A549 (cell line): ENCODE measurements around the gene DIPK1B. TPM values are rescaled to one million over a fixed set of nuclear protein-coding genes. Genes with fewer than 3 reads are reported as not detected.

ENCODE experiments used
- ATAC-seq, 2 experiments: fragments of 200-7000 bp in 1 of 2; fragments of >200 bp in 1 of 2; cut with Nextera tagmentation in 1 of 2; cut with Tn5 transposase in 1 of 2; 3 replicates each; pipeline versions ENCODE4 v1.8.0 to v1.9.1; 2018 to 2020; ENCODE audit warnings: mild to moderate bottlenecking in 1 of 2, moderate library complexity in 1 of 2
- CTCF ChIA-PET: fragments of 300-600 bp; sonication (Branson Sonifier 250); formaldehyde crosslinking; extraction: SDS; loops from one replicate; lab custom pipeline; 2021; ENCODE audit warnings: antibody characterized with exemption, inconsistent platforms; lab: Yijun Ruan, JAX
- POLR2A ChIA-PET: fragments of 350-600 bp; formaldehyde crosslinking; extraction: SDS; loops from one replicate; lab custom pipeline; 2021; ENCODE audit warnings: antibody characterized with exemption, inconsistent platforms; lab: Yijun Ruan, JAX
- DNase-seq, 2 experiments: peaks; one replicate each; pipeline versions ENCODE4 v3.0.0 to v3.0.0-alpha.2; 2011 to 2016; ENCODE audit warnings: low read depth in 1 of 2, low spot score in 1 of 2
- FAIRE-seq: peaks from 2 replicates; lab custom pipeline; 2011; peaks lifted over from hg19 to GRCh38; lab: Jason Lieb, UNC
- H3K27ac ChIP-seq, 2 experiments: fragments of >200 bp; sonication (Bioruptor Twin); formaldehyde crosslinking; 3 replicates each; pipeline ENCODE4 v1.5.1; 2016 to 2017
- H3K4me1 ChIP-seq: fragments of >200 bp; sonication (Bioruptor Twin); formaldehyde crosslinking; 3 replicates; pipeline ENCODE4 v1.6.1; 2016
- H3K4me2 ChIP-seq: fragments of >200 bp; sonication (Bioruptor Twin); formaldehyde crosslinking; 3 replicates; pipeline ENCODE4 v1.6.1; 2016
- H3K4me3 ChIP-seq: fragments of >200 bp; sonication (Bioruptor Twin); formaldehyde crosslinking; 3 replicates; pipeline ENCODE4 v1.5.1; 2016
- H3K9me3 ChIP-seq: fragments of >200 bp; sonication (Bioruptor Twin); formaldehyde crosslinking; 3 replicates; pipeline ENCODE4 v1.6.1; 2016
- CEBPB ChIP-seq, 2 experiments: fragments of >200 bp in 1 of 2; sonication (Bioruptor Twin) in 1 of 2; formaldehyde crosslinking in 1 of 2; IDR thresholded peaks; 2 replicates each; pipeline ENCODE4 v1.6.1; 2012 to 2016
- FOXS1 ChIP-seq: fragments of 250-450 bp; sonication (Bioruptor Pico); IDR thresholded peaks from 2 replicates; pipeline ENCODE4 v1.5.0; 2020; ENCODE audit warnings: mild to moderate bottlenecking, moderate library complexity
- GATA3 ChIP-seq: IDR thresholded peaks from 2 replicates; pipeline ENCODE4 v1.6.1; 2012; ENCODE audit warnings: borderline replicate concordance
- HDAC2 ChIP-seq: fragments of 200-600 bp; sonication (generic); IDR thresholded peaks from 2 replicates; pipeline ENCODE4 v1.6.1; 2016
- JUN ChIP-seq, 2 experiments: fragments of >200 bp; sonication (Bioruptor Twin); formaldehyde crosslinking; IDR thresholded peaks; 2 replicates in 1 of 2; 3 replicates in 1 of 2; pipeline ENCODE4 v1.6.1; 2016 to 2017
- MAFK ChIP-seq: fragments of 450-650 bp; IDR thresholded peaks from 2 replicates; pipeline ENCODE4 v1.6.1; 2014; ENCODE audit not compliant: partially characterized antibody
- MAZ ChIP-seq: fragments of 150-350 bp; IDR thresholded peaks from 2 replicates; pipeline ENCODE4 v1.6.1; 2014; ENCODE audit warnings: antibody characterized with exemption, low read depth, low read length, borderline replicate concordance
- NR3C1 ChIP-seq: fragments of >200 bp; sonication (Bioruptor Twin); formaldehyde crosslinking; IDR thresholded peaks from 3 replicates; pipeline ENCODE4 v1.6.1; 2017
- PBX3 ChIP-seq: IDR thresholded peaks from 2 replicates; pipeline ENCODE4 v1.6.1; 2012
- POLR2A ChIP-seq: IDR thresholded peaks from 2 replicates; pipeline ENCODE4 v1.6.1; 2012; ENCODE audit warnings: mild to moderate bottlenecking, low read length
- RARB ChIP-seq: fragments of 250-450 bp; sonication (Bioruptor Pico); IDR thresholded peaks from 2 replicates; pipeline ENCODE4 v1.8.0; 2021; ENCODE audit warnings: mild to moderate bottlenecking, moderate library complexity
- SMC3 ChIP-seq: fragments of >200 bp; sonication (Bioruptor Twin); formaldehyde crosslinking; IDR thresholded peaks from 3 replicates; pipeline ENCODE4 v1.6.1; 2018; ENCODE audit warnings: inconsistent platforms
- TP53 ChIP-seq: fragments of 250-450 bp; sonication (Bioruptor Pico); IDR thresholded peaks from 2 replicates; pipeline ENCODE4 v1.5.0; 2021; ENCODE audit warnings: mild to moderate bottlenecking, moderate library complexity
- ZSCAN20 ChIP-seq: fragments of 250-450 bp; sonication (Bioruptor Pico); IDR thresholded peaks from 2 replicates; pipeline ENCODE4 v1.8.0; 2022; ENCODE audit warnings: mild to moderate bottlenecking, moderate library complexity
- WGBS: methylation state at CpG from one replicate; pipeline ENCODE4 v1.1.6; 2017; ENCODE audit errors: missing lambda C conversion rate; 5-methylcytosine and 5-hydroxymethylcytosine counted together
- polyA plus RNA-seq, 4 experiments: library from polyadenylated mRNA; depleted of rRNA in 3 of 4; stranded (reverse); fragments of >200 nt; fragmentation: RNase III in 1 of 4; extraction: RNeasy Plus Mini Kit Qiagen cat#74134 plus additional on column Dnase treatment in 1 of 4; gene quantifications; 2 replicates in 3 of 4; 3 replicates in 1 of 4; pipeline ENCODE4 v1.2.3, GENCODE V29; 2011 to 2017
- TF ChIP-seq, protein P1 (sequence below): IDR thresholded peaks from 2 replicates; pipeline ENCODE4 v1.6.1; 2012
- TF ChIP-seq, protein P2 (sequence below): fragments of 450-650 bp; IDR thresholded peaks from 2 replicates; pipeline ENCODE4 v1.6.1; 2014; ENCODE audit warnings: antibody characterized with exemption

DIPK1B gene
- polyA plus RNA-seq, 2 of the 4 experiments (the other 2 are of a cell fraction) = 6.7 TPM

DNA sequence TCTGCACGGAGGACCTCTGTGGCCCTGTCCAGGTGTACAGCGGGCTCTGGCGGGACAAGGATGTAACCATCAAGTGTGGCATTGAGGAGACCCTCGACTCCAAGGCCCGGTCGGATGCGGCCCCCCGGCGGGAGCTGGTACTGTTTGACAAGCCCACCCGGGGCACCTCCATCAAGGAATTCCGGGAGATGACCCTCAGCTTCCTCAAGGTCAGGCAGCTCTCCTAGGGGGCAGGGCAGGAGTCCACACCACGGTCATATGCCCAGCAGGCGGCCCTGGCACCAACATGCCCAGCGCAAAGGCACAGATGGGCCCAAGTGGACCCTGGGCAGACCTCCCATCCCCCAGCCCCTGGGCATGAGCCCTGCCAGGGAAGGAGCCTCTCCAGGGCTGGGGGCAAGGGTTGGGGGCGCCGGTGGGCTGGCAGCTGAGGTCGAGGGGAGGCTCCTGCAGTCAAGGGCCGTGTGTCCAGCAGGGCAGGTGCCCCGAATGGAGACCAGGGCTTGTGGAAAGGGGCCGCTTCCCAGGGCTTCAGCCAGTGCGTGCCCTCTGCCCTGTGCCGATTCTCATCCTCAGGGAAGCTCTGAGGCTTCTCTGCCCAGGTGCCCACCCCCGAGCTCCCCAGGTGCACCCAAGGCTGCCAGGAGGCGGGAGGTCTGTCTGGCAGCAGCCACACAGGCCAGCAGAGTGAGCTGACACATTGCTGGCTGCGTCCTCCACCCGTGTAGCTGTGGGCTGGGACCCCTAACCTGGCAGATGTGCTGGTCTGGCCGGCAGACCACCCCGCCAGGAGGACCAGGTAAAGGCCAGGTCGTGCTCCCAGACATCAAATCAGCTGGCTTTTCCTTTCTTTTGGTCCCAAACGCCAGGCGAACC, 10.0 kb downstream of the DIPK1B start:
- POLR2A ChIA-PET = interaction anchor here (1.2 kb wide), 1 partner anchor 9 kb away, joined by 4 read pairs; no protein-coding TSS in a partner anchor
- FAIRE-seq (no peak), DNase-seq (no peak), ATAC-seq (peak in 1 of 2 experiments; percentile 7; a peak in 3 of 6 replicates)
- no peak overlapping the region for H3K4me3 ChIP-seq
- no peak for TF ChIP-seq ZSCAN20
- TF ChIP-seq PBX3 = peak; percentile 37; the same call in 1 of the 2 replicates
- no peaks in the 10 kb centered on the region for H3K9me3 ChIP-seq
- no peak overlapping the region for H3K4me2 ChIP-seq
- 81% methylated on average over 28 of the region's 31 CpGs for WGBS
- CTCF ChIA-PET = interaction anchor here (1.0 to 1.9 kb wide), 9 partner anchors 13 to 359 kb away, joined by 3 to 6 read pairs (median 4); partner anchors contain the start of gene DNLZ
- no peak overlapping the region for H3K27ac ChIP-seq
- peaks cover 75% of the 10 kb centered on the region for H3K4me1 ChIP-seq

DNA sequence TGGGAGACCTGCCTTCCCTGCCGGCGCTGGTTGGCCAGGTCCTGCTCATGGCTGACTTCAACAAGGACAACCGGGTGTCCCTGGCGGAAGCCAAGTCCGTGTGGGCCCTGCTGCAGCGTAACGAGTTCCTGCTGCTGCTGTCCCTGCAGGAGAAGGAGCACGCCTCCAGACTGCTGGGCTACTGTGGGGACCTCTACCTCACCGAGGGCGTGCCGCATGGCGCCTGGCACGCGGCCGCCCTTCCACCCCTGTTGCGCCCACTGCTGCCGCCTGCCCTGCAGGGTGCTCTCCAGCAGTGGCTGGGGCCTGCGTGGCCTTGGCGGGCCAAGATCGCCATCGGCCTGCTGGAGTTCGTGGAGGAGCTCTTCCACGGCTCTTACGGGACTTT, 10.6 kb downstream of the DIPK1B start:
- H3K4me2 ChIP-seq = no peak overlapping the region
- CTCF ChIA-PET = interaction anchor here (1.0 to 1.3 kb wide), 3 partner anchors 22 to 78 kb away, joined by 3 to 6 read pairs (median 5); no protein-coding TSS in a partner anchor
- POLR2A ChIA-PET = interaction anchor here (1.2 kb wide), 1 partner anchor 10 kb away, joined by 4 read pairs; no protein-coding TSS in a partner anchor
- FAIRE-seq = no peak
- H3K4me1 ChIP-seq = peaks cover 75% of the 10 kb centered on the region
- no peak overlapping the region for H3K4me3 ChIP-seq
- peak in 1 of 2 experiments; percentile 1; a peak in 1 of 6 replicates for ATAC-seq
- TF ChIP-seq NR3C1 (no peak), JUN (IDR thresholded peaks at IDR 0.05) (peak in 1 of 2 experiments; percentile 29; a peak in 2 of 5 replicates), TP53 (no peak), MAZ (no peak), POLR2A (peak; percentile 16; the same call in 1 of the 2 replicates)
- TF ChIP-seq, protein P1, sequence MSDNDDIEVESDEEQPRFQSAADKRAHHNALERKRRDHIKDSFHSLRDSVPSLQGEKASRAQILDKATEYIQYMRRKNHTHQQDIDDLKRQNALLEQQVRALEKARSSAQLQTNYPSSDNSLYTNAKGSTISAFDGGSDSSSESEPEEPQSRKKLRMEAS = 0 out of 2 replicates have a peak, but pooled peaks have one; percentile 25
- TF ChIP-seq, protein P2, sequence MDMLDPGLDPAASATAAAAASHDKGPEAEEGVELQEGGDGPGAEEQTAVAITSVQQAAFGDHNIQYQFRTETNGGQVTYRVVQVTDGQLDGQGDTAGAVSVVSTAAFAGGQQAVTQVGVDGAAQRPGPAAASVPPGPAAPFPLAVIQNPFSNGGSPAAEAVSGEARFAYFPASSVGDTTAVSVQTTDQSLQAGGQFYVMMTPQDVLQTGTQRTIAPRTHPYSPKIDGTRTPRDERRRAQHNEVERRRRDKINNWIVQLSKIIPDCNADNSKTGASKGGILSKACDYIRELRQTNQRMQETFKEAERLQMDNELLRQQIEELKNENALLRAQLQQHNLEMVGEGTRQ = no peak
- TF ChIP-seq, all 56 proteins: peak for 3
- Histone ChIP-seq H3K27ac (no peak overlapping the region), H3K9me3 (no peaks in the 10 kb centered on the region)
- 81% methylated on average over 17 of the region's 24 CpGs for WGBS
- DNase-seq = peak in 1 of 2 experiments; percentile 53

DNA sequence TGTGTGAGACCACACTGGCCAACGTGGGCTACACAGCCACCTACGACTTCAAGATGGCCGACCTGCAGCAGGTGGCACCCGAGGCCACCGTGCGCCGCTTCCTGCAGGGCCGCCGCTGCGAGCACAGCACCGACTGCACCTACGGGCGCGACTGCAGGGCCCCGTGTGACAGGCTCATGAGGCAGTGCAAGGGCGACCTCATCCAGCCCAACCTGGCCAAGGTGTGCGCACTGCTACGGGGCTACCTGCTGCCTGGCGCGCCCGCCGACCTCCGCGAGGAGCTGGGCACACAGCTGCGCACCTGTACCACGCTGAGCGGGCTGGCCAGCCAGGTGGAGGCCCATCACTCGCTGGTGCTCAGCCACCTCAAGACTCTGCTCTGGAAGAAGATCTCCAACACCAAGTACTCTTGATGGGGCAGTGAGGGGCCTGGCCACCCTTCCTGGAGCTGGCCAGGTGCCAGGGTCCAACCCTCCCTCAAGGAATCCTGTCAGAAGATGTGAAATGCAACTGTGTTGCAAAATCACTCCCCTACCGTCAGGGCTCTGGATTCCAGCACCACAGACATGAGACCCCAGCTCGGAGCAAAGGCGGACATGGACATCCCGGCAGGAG, 11.1 kb downstream of the DIPK1B start:
- no peaks in the 10 kb centered on the region for H3K9me3 ChIP-seq
- no peak overlapping the region for H3K4me3 ChIP-seq
- DNase-seq = no peak
- peaks cover 75% of the 10 kb centered on the region for H3K4me1 ChIP-seq
- ChIA-PET CTCF (interaction anchor here (1.1 to 1.3 kb wide), 3 partner anchors 47 to 79 kb away, joined by 4 to 6 read pairs (median 5); no protein-coding TSS in a partner anchor), POLR2A (interaction anchor here (1.2 kb wide), 1 partner anchor 10 kb away, joined by 4 read pairs; no protein-coding TSS in a partner anchor)
- WGBS = 81% methylated on average over 6 of the region's 32 CpGs
- H3K27ac ChIP-seq = no peak overlapping the region
- peak overlapping the region; percentile 97; the same call in 1 of the 3 replicates for H3K4me2 ChIP-seq
- no peak for ATAC-seq
- 0 out of 2 replicates have a peak, but pooled peaks have one; percentile 2 for TF ChIP-seq PBX3
- TF ChIP-seq POLR2A = 0 out of 2 replicates have a peak, but pooled peaks have one; percentile 0
- TF ChIP-seq CEBPB (IDR thresholded peaks at IDR 0.05) = 0 out of 4 replicates have a peak, but pooled peaks of 1 of the 2 experiments have one; percentile 22
- TF ChIP-seq FOXS1 = no peak
- TF ChIP-seq NR3C1 = no peak
- peak; percentile 35 for TF ChIP-seq GATA3
- TF ChIP-seq RARB = no peak
- TF ChIP-seq HDAC2 = no peak
- TF ChIP-seq JUN (IDR thresholded peaks at IDR 0.05) = peak in 1 of 2 experiments; percentile 35; a peak in 1 of 5 replicates
- no peak for TF ChIP-seq MAFK
- no peak for TF ChIP-seq SMC3
- TF ChIP-seq, all 56 proteins: peak for 5
- no peak for FAIRE-seq
